H7 (cell line): Measurements from ENCODE around the gene RAX2. TPM values are rescaled to one million over a fixed set of nuclear protein-coding genes. Genes with fewer than 3 reads are reported as not detected.
"Not testable (repeated sequence)": the region's sequence is repeated elsewhere in the genome, so short reads cannot be mapped to it uniquely, and the experiment has no call there.

Source experiments
- DNase-seq: peaks from one replicate; pipeline ENCODE4 v3.0.0; 2012
- H3K27me3 ChIP-seq: 2 replicates; pipeline ENCODE4 v1.6.0; 2011; ENCODE audit warnings: mild to moderate bottlenecking, low read length; ENCODE audit not compliant: control insufficient read depth, insufficient read depth
- H3K36me3 ChIP-seq: replicated peaks from 2 replicates; pipeline ENCODE4 v1.5.1; 2011; ENCODE audit warnings: low read length; ENCODE audit not compliant: control insufficient read depth, insufficient read depth
- H3K4me3 ChIP-seq: 2 replicates; pipeline ENCODE4 v1.5.1; 2011; ENCODE audit warnings: low read depth, mild to moderate bottlenecking, control low read depth, low read length, moderate library complexity; ENCODE audit not compliant: insufficient read depth
- total RNA-seq: library from RNA; depleted of rRNA; stranded (reverse); fragments of >200 nt; shearing (Covaris generic); gene quantifications from 2 replicates; pipeline ENCODE4 v1.2.3, GENCODE V29; 2014

Gene RAX2
- total RNA-seq, 1 experiment from 2014 or later = not detected

GRCh38 chr19:3776479-3777040 is 4.5 kb upstream of the RAX2 start:
- no peak overlapping the region for H3K4me3 ChIP-seq
- H3K36me3 ChIP-seq = no peaks in the 10 kb centered on the region
- no peak for DNase-seq
- H3K27me3 ChIP-seq = no peaks in the 10 kb centered on the region

GRCh38 chr19:3775831-3776230 is 3.8 kb upstream of the RAX2 start:
- peak; percentile 36 for DNase-seq
- H3K36me3 ChIP-seq = no peaks in the 10 kb centered on the region
- no peak overlapping the region for H3K4me3 ChIP-seq

GRCh38 chr19:3775374-3775711 is 3.3 kb upstream of the RAX2 start:
- peak; percentile 36 for DNase-seq

More at GRCh38 chr19:3775831-3776230, 3.8 kb upstream of the RAX2 start:
- no peaks in the 10 kb centered on the region for H3K27me3 ChIP-seq

GRCh38 chr19:3774621-3775373 is 2.8 kb upstream of the RAX2 start:
- H3K4me3 ChIP-seq = no peak overlapping the region
- H3K27me3 ChIP-seq = no peaks in the 10 kb centered on the region
- peak; percentile 74 for DNase-seq
- no peaks in the 10 kb centered on the region for H3K36me3 ChIP-seq

More at GRCh38 chr19:3775374-3775711, 3.3 kb upstream of the RAX2 start:
- H3K36me3 ChIP-seq = no peaks in the 10 kb centered on the region
- no peaks in the 10 kb centered on the region for H3K27me3 ChIP-seq
- H3K4me3 ChIP-seq = no peak overlapping the region

DNA sequence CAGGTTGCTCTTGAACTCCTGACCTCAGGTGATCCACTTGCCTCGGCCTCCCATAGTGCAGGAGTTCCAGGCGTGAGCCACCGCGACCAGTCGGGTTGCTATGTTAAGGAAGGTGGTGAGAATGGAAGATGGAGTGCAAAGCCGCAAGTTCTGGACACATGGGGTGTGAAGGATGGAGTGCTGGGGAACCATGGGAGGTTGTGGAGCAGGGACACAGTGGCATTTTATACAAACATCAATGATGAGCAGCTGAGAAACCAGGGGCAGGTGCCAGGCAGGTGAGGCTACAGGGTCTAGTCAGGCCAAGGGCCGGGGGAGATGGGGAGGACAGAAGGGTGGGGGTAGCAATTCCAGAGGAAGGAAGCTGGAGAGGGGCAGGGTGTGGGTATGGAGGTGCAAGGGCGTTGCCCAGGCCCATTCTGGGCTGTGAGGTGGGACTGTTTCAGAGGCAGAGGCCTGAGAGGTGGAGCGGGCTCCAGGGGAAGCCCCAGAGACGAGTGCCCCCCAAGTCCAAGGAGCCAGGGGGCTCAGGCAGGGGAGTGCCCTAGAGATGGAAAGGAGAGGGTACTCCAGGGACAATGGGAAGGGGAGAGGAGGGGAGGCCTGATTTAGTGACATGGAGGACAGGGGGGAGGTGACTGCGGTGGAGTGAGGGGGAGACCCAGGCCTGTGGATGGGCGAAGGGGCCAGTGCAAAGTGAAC is 1.9 kb upstream of the RAX2 start:
- Histone ChIP-seq H3K27me3 (no peaks in the 10 kb centered on the region), H3K36me3 (no peaks in the 10 kb centered on the region), H3K4me3 (no peak overlapping the region)
- peak; percentile 55 for DNase-seq

DNA sequence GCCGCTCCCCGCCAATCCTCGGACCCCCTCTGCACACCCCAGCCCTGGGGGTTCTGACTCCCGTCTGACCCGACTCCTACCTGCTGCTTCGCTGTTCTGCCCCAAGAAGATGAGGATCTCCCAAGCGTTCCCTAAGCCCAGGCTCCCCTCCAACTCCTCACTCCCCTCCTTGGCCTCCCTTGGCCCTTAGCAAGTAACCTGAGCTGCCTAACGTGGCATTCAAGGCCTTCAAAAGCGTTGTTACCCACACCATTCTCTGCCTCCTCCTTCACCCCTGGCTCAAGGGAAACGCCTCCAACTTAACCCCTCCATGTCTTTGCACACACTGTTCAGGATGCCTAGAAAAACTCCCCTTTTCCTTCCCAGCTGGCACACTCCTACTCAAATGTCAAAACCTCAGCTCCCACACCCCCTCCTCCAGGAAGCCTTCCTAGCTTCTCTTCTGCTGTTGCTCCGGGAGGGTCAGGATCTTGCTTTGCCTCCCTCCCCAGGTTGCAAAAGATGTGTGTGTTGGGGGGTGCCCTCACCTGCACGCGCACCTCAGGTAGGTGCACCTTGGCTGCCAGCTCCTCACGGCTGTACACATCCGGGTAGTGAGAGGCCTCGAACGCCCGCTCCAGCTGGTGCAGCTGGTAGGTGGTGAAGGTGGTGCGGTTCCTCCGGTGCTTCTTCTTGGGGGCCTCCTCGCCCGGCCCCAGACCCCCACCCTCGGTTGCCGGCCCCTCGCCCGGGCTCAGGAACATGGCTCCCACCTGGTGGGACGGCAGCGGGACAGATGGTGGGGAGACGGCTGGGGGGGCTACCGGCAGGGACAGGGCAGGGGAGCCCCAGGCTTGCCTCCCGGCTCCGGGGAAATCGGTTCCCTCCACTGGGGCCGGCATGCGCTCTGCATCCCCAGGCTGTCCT is 775 bp downstream of the RAX2 start:
- peak; percentile 76 for DNase-seq
- Histone ChIP-seq H3K27me3 (no peaks in the 10 kb centered on the region), H3K4me3 (no peak overlapping the region), H3K36me3 (no peaks in the 10 kb centered on the region; the same call in 1 of the 2 replicates)

GRCh38 chr19:3770136-3770999 is 1.7 kb downstream of the RAX2 start:
- Histone ChIP-seq H3K4me3 (no peak overlapping the region), H3K27me3 (no peaks in the 10 kb centered on the region), H3K36me3 (no peaks in the 10 kb centered on the region; the same call in 1 of the 2 replicates)
- DNase-seq = peak; percentile 84

- no peak overlapping the region for H3K4me3 ChIP-seq
- H3K27me3 ChIP-seq = no peaks in the 10 kb centered on the region
- no peaks in the 10 kb centered on the region; the same call in 1 of the 2 replicates for H3K36me3 ChIP-seq
- DNase-seq = peak; percentile 68
Measured at GRCh38 chr19:3769494-3769893, 2.5 kb downstream of the RAX2 start.

DNA sequence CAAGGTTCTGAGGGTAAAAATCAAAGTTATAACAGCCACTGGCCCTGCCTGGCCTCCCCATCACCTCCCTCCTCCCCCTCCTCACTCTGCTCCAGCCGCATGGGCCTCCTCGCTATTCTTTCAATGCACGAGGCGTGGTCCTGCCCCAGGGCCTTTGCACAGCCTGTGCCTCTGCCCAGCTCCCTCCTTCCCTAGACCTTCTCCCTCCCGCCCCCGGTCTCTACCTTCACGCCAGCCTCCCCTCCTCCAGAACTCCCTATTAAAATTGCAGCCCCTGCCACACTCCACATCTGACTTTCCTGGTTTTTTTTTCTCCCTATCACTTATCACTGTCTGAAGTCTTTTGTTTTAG is 3.3 kb downstream of the RAX2 start:
- no peak overlapping the region for H3K4me3 ChIP-seq
- H3K36me3 ChIP-seq = no peaks in the 10 kb centered on the region; the same call in 1 of the 2 replicates
- no peaks in the 10 kb centered on the region for H3K27me3 ChIP-seq
- DNase-seq = no peak

GRCh38 chr19:3768015-3768747 is 3.8 kb downstream of the RAX2 start:
- Histone ChIP-seq H3K36me3 (no peaks in the 10 kb centered on the region; the same call in 1 of the 2 replicates), H3K27me3 (no peaks in the 10 kb centered on the region), H3K4me3 (no peak overlapping the region)
- peak; percentile 52 for DNase-seq

DNA sequence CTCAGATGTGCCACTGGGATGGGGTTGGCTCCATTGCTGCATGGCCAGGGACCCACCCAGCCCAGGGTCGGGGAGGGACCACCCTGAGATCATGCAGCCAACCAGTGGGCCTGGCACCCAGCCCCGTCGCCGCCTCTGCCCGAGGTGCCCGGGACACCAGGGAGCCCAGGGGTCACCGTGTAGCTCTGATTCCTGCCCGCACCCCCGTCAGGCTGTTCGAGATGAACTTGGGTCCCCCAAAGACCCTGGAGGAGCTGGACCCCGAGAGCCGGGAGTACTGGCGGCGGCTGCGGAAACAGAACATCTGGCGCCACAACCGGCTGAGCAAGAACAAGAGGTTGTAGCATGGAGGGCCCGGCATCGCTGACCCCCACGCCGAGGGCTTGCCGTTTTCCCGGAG is 5.0 kb downstream of the RAX2 start:
- no peaks in the 10 kb centered on the region for H3K27me3 ChIP-seq
- no peaks in the 10 kb centered on the region; the same call in 1 of the 2 replicates for H3K36me3 ChIP-seq
- no peak overlapping the region for H3K4me3 ChIP-seq
- peak; percentile 34 for DNase-seq

- H3K36me3 ChIP-seq = no peaks in the 10 kb centered on the region; the same call in 1 of the 2 replicates
- DNase-seq = no peak
Measured at GRCh38 chr19:3766520-3766919, 5.5 kb downstream of the RAX2 start.

DNA sequence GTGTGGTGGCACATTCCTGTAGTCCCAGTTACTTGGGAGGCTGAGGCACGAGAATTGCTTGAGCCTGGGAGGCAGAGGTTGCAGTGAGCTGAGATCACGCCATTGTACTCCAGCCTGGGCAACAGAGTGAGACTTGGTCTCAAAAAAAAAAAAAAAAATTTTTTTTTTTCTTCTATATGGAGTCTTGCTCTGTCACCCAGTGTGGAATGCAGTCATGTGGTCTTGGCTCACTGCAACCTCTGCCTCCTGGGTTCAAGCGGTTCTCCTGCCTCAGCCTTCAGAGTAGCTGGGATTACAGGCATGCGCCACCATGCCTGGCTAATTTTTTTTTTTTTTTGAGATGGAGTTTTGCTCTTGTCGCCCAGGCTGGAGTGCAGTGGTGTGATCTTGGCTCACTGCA is 6.3 kb downstream of the RAX2 start:
- not testable (repeated sequence) for H3K4me3 ChIP-seq, DNase-seq, H3K27me3 ChIP-seq, H3K36me3 ChIP-seq

More at GRCh38 chr19:3766520-3766919, 5.5 kb downstream of the RAX2 start:
- H3K27me3 ChIP-seq = no peaks in the 10 kb centered on the region
- H3K4me3 ChIP-seq = no peak overlapping the region
